ENCODE measurements around the gene INPP4B. TPM values are rescaled to one million over a fixed set of nuclear protein-coding genes. Genes with fewer than 3 reads are reported as not detected.

INPP4B gene
- polyA plus RNA-seq, 1 experiment, result 18.1 TPM

DNA sequence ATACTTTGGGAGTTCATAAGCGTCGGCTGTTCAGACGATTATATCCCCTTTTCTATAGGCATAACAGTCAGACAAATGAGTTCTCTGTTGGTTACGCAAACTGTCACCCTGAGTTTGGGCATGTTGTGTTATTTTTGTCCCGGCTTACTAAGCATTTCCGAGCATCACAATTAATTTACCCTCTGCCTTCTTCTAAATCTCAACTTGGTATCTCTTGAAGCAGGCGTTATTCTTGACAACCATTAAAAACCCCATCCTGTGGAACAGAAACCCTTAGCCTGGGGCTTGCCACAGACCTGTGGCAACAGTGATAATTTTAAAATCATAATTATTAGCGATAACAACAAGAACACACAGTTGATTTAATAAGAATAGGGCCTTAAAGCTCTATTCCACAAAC lies 558.7 kb downstream of the INPP4B start:
- TF ChIP-seq, protein P1, sequence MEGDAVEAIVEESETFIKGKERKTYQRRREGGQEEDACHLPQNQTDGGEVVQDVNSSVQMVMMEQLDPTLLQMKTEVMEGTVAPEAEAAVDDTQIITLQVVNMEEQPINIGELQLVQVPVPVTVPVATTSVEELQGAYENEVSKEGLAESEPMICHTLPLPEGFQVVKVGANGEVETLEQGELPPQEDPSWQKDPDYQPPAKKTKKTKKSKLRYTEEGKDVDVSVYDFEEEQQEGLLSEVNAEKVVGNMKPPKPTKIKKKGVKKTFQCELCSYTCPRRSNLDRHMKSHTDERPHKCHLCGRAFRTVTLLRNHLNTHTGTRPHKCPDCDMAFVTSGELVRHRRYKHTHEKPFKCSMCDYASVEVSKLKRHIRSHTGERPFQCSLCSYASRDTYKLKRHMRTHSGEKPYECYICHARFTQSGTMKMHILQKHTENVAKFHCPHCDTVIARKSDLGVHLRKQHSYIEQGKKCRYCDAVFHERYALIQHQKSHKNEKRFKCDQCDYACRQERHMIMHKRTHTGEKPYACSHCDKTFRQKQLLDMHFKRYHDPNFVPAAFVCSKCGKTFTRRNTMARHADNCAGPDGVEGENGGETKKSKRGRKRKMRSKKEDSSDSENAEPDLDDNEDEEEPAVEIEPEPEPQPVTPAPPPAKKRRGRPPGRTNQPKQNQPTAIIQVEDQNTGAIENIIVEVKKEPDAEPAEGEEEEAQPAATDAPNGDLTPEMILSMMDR (IDR thresholded peaks at IDR 0.05; ENCODE audit: insufficient read depth, low read depth, low read length), result no peak
- H3K4me3 ChIP-seq (ENCODE audit: low read depth, low read length), result no peak overlapping the region
- POLR2A ChIA-PET, result no interaction called here

DNA sequence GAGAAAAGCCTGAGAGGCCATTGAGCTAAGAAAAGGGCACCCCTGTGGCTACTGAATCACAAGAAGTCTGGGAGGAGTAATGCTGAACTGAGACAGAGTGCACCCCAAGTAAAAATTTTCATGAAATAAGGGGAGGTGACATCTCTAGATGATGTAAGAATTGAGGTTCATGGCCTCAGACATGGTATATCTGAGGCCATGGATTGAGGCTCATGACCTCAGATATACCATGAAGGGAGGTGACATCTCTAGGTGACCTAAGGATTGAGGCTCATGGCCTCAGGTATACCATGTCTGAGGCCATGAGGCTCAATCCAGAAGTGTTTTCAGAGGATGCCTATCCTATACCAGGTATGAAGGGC lies 560.9 kb downstream of the INPP4B start:
- H3K36me3 ChIP-seq (ENCODE audit: control insufficient read depth, insufficient read depth, low read length), result no peaks in the 10 kb centered on the region
- ChIA-PET CTCF (no interaction called here), POLR2A (no interaction called here)
- no peaks in the 10 kb centered on the region for H3K27me3 ChIP-seq (ENCODE audit: control insufficient read depth, insufficient read depth, low read length)
- DNase-seq (ENCODE audit: low read depth), result no peak
- H3K4me3 ChIP-seq (ENCODE audit: low read depth, low read length), result no peak overlapping the region
- TF ChIP-seq, protein P1 (IDR thresholded peaks at IDR 0.05; ENCODE audit: insufficient read depth, low read depth, low read length), result no peak

More for the DNA sequence above, 558.7 kb downstream of the INPP4B start:
- no peak for DNase-seq (ENCODE audit: low read depth)
- CTCF ChIA-PET, result interaction anchor here (0.7 kb wide), 1 partner anchor 14 kb away, joined by 3 read pairs; no protein-coding TSS in a partner anchor
- Histone ChIP-seq H3K36me3 (ENCODE audit: control insufficient read depth, insufficient read depth, low read length) (no peaks in the 10 kb centered on the region), H3K27me3 (ENCODE audit: control insufficient read depth, insufficient read depth, low read length) (no peaks in the 10 kb centered on the region)

DNA sequence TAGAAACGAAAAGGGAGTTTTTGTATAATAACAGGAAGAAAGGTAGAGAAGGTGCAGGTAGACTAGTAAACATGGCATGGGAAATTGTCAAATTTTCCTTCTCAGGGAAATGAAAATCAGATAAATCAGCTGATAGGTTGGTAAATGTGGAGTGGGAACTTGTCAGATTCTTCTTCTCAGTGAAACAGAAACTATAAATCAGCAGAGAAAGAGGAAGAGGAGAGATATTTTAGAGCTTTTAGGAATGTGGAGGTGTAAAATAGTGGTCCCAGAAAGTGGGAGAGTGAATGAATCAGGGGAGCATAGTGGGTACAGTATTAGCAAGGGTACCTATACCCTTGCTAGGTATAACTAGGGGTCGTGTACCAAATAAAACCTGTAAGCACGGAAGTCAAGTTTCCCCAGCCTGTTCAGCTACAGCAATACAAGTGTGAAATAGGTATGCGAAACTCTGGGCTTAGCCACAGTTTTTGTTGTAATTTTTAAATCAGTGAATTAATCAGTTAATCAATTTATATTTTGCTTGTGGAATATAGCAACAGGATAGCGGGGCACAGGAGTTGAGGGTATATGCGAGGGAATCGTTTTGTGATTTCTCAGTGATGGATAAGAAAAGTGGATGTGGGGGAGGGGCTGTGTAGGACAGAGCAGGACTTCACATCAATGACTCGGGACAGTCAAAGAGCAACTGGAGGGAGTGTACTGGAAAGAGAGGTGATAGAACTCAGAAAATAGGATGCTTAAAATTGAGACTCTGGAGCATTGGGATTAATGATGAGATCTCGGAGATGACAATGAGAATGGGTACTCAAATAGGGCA lies 561.5 kb downstream of the INPP4B start:
- TF ChIP-seq, protein P1 (IDR thresholded peaks at IDR 0.05; ENCODE audit: insufficient read depth, low read depth, low read length), result no peak
- H3K27me3 ChIP-seq (ENCODE audit: control insufficient read depth, insufficient read depth, low read length), result no peaks in the 10 kb centered on the region
- no peaks in the 10 kb centered on the region for H3K36me3 ChIP-seq (ENCODE audit: control insufficient read depth, insufficient read depth, low read length)
- H3K4me3 ChIP-seq (ENCODE audit: low read depth, low read length), result no peak overlapping the region
- POLR2A ChIA-PET, result no interaction called here
- DNase-seq (ENCODE audit: low read depth), result no peak
- CTCF ChIA-PET, result interaction anchor here (0.9 kb wide), 1 partner anchor 13 kb away, joined by 3 read pairs; no protein-coding TSS in a partner anchor

DNA sequence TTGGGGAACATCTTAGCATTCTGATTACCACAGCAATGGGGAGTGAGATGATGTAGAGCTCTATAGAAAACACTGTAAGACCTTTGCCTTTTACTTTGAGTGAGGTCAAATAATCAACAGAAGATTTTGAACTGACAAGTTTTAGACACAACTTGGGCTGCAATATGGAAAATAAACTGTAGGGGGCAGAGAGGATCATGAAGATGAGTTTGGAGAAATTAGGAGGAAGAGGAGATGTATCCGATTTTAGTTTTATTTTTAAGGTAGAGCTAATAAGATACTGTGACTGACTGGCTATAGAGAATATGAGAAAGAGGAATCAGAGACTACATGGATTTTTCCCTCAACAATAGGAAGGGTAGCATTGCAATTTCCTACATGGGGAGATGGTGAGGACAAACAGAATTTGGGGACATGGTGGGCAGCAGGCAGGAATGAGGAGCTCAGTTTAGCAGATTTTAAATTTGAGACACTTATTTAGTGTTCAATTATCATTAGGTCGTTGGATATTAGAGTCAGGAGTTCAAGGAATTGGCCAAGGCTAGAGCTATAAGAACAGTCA lies 563.1 kb downstream of the INPP4B start:
- TF ChIP-seq, protein P1 (IDR thresholded peaks at IDR 0.05; ENCODE audit: insufficient read depth, low read depth, low read length), result peak; percentile 46; the same call in 1 of the 2 replicates
- no peak for DNase-seq (ENCODE audit: low read depth)
- H3K27me3 ChIP-seq (ENCODE audit: control insufficient read depth, insufficient read depth, low read length), result no peaks in the 10 kb centered on the region
- no peak overlapping the region for H3K4me3 ChIP-seq (ENCODE audit: low read depth, low read length)
- H3K36me3 ChIP-seq (ENCODE audit: control insufficient read depth, insufficient read depth, low read length), result no peaks in the 10 kb centered on the region
- POLR2A ChIA-PET, result no interaction called here
- CTCF ChIA-PET, result interaction anchor here (0.7 to 1.9 kb wide), 8 partner anchors 8 to 61 kb away, joined by 3 to 8 read pairs (median 5); no protein-coding TSS in a partner anchor

DNA sequence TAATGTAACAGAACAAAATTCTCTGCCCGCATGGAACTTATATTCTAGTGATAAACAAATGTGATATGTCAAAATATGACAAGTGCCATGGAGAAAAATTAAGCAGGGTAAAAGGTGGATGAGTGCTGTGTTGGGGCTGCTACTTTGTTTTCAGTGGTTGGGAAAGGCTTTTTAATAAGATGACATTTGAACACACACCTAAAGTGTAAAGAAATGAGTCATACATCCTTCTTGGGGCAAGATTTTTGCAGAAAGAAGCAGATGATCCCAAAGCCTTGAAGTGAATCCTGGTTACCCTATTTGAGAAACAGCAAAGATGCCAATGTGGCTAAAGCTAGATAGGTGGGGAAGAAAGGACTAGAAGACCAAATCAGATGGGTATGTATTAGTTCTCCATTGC lies 564.1 kb downstream of the INPP4B start:
- ChIA-PET CTCF (interaction anchor here (1.6 to 1.9 kb wide), 2 partner anchors 11 to 17 kb away, joined by 4 to 5 read pairs; no protein-coding TSS in a partner anchor), POLR2A (no interaction called here)
- Histone ChIP-seq H3K27me3 (ENCODE audit: control insufficient read depth, insufficient read depth, low read length) (no peaks in the 10 kb centered on the region), H3K36me3 (ENCODE audit: control insufficient read depth, insufficient read depth, low read length) (no peaks in the 10 kb centered on the region), H3K4me3 (ENCODE audit: low read depth, low read length) (no peak overlapping the region)
- DNase-seq (ENCODE audit: low read depth), result no peak
- TF ChIP-seq, protein P1 (IDR thresholded peaks at IDR 0.05; ENCODE audit: insufficient read depth, low read depth, low read length), result no peak
